Measurements from ENCODE around the gene PON2. TPM values are rescaled to one million over a fixed set of nuclear protein-coding genes. Genes with fewer than 3 reads are reported as not detected.

The PON2 gene
- total RNA-seq, 2 donors from 2014 or later: 49.7 to 76.2 TPM

GRCh38 chr7:95421000-95421846 is 13.6 kb downstream of the PON2 start:
- no peak for TF ChIP-seq CTCF (IDR thresholded peaks at IDR 0.05)

DNA sequence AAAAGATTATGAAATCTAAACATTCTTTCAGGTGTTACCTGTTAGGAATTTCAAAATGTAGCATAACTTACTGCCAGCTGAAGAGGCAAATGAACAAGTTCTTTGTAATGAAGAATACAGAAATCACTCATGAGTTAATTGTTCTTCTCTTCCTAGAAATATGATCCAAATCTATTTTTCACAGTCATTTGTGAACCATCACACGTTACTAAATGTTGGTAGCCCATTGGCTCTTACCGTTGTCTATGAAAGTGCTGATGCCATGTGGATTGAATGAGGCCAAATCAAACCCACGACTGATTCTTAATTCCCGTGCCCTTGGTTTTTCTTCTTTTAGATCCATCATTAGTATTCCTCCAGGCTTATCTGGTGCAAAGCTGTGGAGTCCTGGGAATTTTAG is 22.8 kb downstream of the PON2 start:
- Histone ChIP-seq H3K36me3 (peaks cover 10% of the 10 kb centered on the region), H3K27ac (no peak overlapping the region), H3K27me3 (replicated peaks; ENCODE audit: insufficient read depth) (no peaks in the 10 kb centered on the region), H3K4me1 (ENCODE audit: control insufficient read depth in 1 of 2, low read depth in 2 of 2) (no peaks in the 10 kb centered on the region), H3K9me3 (no peaks in the 10 kb centered on the region), H3K4me3 (no peak overlapping the region)
- no peak for TF ChIP-seq CTCF (IDR thresholded peaks at IDR 0.05)
- DNase-seq (ENCODE audit: low spot score) (no peak), ATAC-seq (ENCODE audit: insufficient number of reproducible peaks, low FRiP score, low read depth) (no peak)

More at GRCh38 chr7:95421000-95421846, 13.6 kb downstream of the PON2 start:
- no peaks in the 10 kb centered on the region for H3K36me3 ChIP-seq
- H3K27ac ChIP-seq: no peak overlapping the region
- no peaks in the 10 kb centered on the region for H3K27me3 ChIP-seq (replicated peaks; ENCODE audit: insufficient read depth)
- no peaks in the 10 kb centered on the region for H3K4me1 ChIP-seq (ENCODE audit: control insufficient read depth in 1 of 2, low read depth in 2 of 2)
- no peak overlapping the region for H3K4me3 ChIP-seq
- ATAC-seq (ENCODE audit: insufficient number of reproducible peaks, low FRiP score, low read depth) (no peak), DNase-seq (ENCODE audit: low spot score) (no peak)
- H3K9me3 ChIP-seq: no peaks in the 10 kb centered on the region

DNA sequence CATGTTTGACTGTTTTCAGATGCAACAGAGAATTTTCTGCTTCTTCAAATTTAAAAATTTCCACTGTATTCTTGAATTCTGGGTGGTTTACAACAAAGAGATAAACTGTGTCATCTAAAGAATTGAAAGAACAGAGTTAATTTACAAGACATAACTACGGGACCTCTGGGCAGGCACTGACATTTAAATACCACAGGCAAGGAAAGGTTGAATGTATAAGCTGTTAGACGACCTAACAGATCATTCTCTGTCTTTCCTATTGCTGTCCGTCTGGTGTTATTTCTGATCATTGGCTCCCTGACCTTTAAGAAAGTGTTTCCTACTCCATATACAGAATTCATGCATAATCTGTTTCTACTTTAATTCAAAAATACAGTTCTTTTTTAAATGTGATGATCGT is 23.2 kb downstream of the PON2 start:
- no peak for ATAC-seq (ENCODE audit: insufficient number of reproducible peaks, low FRiP score, low read depth)

DNA sequence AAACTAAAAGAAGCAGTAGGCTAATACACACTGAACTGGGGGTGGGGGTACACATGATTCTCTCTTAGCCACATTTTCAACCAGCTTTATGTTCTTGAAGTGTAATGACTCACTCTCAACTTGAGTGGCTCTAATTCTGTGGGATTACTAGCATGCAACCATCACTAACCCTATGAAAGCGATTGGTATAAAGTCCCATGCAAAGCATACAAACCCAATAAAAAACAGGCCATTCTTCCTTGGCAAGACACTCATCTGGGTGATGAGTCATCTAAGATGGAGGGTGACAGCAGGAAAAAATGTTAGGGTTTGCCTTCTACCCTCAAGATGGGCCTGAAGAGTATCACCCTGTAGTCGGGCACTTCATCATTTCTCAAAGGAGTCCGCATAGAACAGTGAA is 23.8 kb downstream of the PON2 start:
- TF ChIP-seq CTCF (IDR thresholded peaks at IDR 0.05): no peak
- Histone ChIP-seq H3K4me1 (ENCODE audit: control insufficient read depth in 1 of 2, low read depth in 2 of 2) (no peaks in the 10 kb centered on the region), H3K36me3 (peaks cover 14% of the 10 kb centered on the region), H3K27ac (no peak overlapping the region), H3K9me3 (no peaks in the 10 kb centered on the region), H3K4me3 (no peak overlapping the region), H3K27me3 (replicated peaks; ENCODE audit: insufficient read depth) (no peaks in the 10 kb centered on the region)
- DNase-seq (ENCODE audit: low spot score) (no peak), ATAC-seq (ENCODE audit: insufficient number of reproducible peaks, low FRiP score, low read depth) (no peak)

More for the DNA sequence above, 23.2 kb downstream of the PON2 start:
- Histone ChIP-seq H3K4me3 (no peak overlapping the region), H3K4me1 (ENCODE audit: control insufficient read depth in 1 of 2, low read depth in 2 of 2) (no peaks in the 10 kb centered on the region), H3K27ac (no peak overlapping the region), H3K9me3 (no peaks in the 10 kb centered on the region), H3K36me3 (peaks cover 11% of the 10 kb centered on the region), H3K27me3 (replicated peaks; ENCODE audit: insufficient read depth) (no peaks in the 10 kb centered on the region)
- DNase-seq (ENCODE audit: low spot score): no peak
- TF ChIP-seq CTCF (IDR thresholded peaks at IDR 0.05): no peak

- Histone ChIP-seq H3K27me3 (replicated peaks; ENCODE audit: insufficient read depth) (no peaks in the 10 kb centered on the region), H3K4me1 (ENCODE audit: control insufficient read depth in 1 of 2, low read depth in 2 of 2) (no peaks in the 10 kb centered on the region), H3K9me3 (no peaks in the 10 kb centered on the region), H3K4me3 (no peak overlapping the region), H3K27ac (no peak overlapping the region), H3K36me3 (peaks cover 10% of the 10 kb centered on the region)
- ATAC-seq (ENCODE audit: insufficient number of reproducible peaks, low FRiP score, low read depth) (no peak), DNase-seq (ENCODE audit: low spot score) (no peak)
- no peak for TF ChIP-seq CTCF (IDR thresholded peaks at IDR 0.05)
These were observed 27.1 kb downstream of the PON2 start for GRCh38 chr7:95407751-95408150.
